HG03354 (cell line): ENCODE results near the gene XPA.
"Not testable (repeated sequence)": the region's sequence is repeated elsewhere in the genome, so short reads cannot be mapped to it uniquely, and the experiment has no call there.

Experiments
- ATAC-seq: cut with Tn5 transposase; IDR thresholded peaks from one replicate; pipeline ENCODE4 v1.9.1; 2021; ENCODE audit warnings: mild to moderate bottlenecking; ENCODE audit not compliant: unreplicated experiment, poor library complexity, severe bottlenecking

Gene XPA

DNA sequence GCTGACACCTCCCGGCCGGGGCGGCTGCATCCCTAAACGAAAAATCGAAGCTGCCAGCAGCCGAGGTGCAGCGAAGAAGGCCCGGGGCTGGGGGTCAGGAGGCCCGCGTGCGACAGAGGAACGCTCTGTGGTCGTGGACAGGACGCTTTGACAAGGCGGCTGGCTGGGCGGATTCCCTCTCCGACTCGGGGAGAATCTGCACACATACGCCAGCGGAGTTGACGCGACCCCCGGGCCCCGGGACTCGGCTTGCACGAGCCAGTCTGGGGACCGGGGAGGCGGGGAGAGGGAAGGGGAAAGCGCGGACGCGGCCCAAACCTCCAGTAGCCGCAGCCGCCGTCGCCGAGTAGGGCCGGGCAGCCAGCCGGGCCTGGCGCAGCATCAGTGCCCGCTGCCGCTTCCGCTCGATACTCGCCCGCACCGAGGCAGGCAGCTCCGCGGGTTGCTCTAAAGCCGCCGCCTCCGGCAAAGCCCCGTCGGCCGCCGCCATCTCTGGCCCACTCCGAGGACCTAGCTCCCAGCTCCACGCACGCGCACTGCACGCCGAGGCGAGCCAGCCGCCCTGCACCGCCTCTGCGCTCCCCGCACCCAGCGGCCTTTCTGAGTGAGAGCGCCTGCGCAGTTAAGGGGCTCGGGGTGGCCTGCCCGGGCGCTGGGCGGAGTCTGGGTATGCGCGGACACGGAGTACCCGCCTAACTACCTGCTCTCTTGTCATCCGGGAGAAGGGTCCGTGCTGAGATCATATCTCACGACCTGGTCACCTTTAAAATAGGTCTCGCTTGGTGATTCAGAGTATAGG is at the start of gene XPA:
Gene XPA (minus strand): TSS at position 538 of the 799 bp plus-strand sequence. CDS start 48 bp downstream, at position 490.
- peak; percentile 90 for ATAC-seq

DNA sequence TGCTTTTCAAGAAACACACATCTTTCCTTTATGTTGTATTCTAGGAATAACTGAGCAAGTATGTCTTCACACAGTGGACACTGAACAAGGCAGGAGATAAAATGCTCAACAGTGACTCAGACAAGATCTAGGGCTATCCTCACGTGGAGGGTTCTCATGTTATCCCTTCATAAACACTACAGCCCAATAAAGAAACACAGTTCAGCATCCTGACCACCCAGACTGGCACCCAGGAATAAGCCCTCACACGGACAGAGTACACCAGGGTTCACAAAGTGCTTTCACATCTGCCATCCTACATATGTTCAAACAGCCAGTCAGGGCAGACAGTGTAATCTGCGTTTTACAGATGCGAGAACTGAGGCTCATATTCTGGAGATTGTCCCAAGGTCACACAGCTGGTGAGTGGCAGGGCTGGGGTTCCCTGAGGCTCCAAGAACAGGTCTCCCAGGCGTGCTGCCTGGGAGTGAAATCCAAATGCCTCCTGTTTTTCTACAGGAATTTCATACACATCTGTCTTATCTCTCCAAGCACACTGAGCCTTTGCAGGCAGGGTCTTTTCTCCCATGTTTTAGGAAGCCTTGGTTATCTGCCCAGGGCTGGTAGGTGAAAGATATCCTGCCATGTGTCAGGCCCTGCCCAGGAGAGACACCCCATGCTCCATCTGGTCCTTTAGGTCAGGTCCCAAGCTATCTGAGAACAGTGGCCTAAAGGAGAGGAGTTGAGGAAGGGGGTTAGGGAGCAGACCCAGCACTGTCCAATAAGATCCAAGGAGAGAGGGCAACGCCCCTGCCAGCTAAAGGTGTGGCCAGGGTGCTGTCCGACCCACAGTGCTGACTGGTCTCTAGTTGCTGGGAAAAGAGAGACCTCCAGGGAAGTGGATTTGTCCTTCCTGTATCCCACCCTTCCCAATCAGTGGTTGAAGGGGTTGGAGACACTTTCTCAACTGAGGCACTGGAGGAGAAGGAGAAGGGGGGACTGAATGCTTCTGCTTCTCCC is 47.9 kb upstream of the XPA start:
- no peak for ATAC-seq

DNA sequence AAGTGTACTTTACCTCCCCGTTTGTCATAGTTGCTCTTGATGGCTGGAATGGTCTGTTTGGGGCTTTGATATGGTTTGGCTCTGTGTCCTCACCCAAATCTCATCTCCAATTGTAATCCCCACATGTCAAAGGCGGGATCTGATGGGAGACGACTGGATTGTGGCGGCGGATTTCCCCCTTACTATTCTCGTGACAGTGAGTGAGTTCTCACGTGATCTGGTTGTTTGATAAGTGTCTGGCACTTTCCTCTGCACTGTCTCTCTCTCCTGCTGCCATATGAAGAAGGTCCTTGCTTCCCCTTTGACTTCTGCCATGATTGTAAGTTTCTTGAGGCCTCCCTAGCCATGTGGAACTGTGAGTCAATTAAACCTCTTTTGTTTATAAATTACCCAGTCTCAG is 46.9 kb upstream of the XPA start:
- ATAC-seq: not testable (repeated sequence)

DNA sequence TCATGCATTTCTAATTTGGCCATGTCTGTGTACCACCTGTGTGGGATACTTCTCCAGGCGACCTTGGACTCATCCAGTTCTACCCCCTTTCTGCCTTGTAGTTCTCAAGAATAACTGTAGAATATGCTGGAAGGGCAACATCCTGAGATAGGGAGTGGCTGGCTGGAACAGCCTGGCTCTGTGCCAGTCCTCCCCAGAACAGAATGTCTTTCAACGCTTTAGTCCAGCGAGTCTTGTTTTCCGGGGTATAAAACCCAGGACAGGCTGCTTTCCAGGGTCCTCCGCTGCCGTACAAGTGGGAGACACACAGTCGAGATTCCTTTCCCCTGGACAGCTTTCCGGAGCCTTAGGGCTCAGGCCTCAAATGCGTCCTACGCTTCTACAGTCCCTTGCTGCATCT is 45.4 kb upstream of the XPA start:
- ATAC-seq: no peak

DNA sequence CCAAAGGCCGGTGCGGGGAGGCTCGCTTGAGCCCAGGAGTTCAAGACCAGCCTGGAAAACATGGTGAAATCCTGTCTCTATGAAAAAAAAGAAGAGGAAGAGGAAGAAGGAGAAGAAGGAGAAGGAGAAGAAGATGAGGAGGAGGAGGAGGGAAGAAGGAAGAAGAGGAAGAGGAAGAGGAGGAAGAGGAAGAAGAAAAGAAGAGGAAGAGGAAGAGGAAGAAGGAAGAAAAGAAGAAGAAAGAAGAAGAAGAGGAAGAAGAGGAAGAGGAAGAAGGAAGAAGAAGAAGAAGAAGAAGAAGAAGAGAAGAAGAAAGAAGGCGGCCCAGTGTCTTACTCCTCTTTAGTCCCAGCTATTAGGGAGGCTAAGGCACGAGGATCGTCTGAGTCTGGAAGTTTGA is 44.8 kb upstream of the XPA start:
- ATAC-seq: no peak

DNA sequence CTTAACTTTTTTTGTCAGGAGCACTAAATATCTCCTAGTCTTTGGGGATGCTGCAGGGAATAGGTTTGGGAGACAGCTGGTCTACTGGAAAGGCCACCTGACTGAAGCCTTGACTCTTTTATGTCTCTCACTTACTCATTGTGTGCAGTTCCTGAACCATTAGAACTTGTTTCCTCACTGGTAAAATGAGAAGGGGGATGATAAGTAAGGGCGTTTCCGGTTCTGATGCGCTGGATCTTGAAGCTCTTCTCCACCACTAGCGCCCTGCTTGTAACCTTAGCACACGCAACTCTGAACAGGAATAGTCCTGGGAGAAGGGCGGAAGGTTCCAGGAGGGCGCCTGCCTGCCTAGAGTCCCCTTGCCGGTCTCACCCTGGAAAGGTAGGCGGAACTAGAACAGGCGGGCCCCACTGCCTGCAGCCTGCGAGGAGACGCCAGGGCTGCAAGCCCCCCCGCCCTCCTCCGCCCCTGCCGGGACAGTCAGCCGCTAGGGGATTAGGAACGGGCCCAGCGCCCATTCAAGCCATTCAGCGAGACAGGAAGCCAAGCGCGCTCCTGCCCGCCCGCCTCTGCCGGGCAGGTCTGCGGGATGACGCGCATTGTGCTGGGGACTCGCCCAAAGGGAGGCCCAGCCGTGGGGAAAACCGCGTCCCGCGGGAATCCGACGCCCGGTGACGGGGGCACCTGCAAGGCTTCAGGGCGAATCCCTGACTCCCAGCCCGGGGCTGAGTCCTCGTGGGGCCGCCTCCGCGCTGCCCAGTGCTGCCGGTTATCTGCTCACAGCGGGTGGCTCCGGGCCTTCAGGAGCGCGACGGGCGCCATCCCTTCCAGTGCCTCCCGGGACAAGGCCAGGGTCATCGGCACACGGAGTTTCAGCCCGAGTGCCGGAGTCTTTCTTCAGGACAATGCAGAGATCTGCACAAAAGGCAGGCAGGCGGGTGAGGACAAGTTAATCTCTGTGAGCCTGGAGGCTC is 44.0 kb upstream of the XPA start:
- ATAC-seq: peak; percentile 52

DNA sequence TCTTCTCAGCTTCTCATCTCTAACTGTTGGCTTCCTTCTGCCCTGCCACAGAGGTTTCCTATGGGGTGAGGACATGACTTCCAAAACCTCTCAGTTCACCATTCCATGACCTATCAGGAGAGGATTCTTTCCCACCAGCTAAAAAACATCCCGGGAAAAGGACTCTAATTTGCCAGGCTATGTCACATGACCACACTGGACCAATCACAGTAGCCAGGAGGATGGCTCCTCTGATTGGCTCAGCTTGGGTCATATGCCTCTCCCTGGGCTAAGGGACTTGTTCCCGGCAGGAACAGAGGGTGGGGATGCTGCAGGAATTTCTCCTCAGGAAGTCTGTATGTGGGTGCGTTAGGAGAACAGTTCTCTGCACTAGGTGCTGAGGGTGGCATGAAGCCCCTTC is 40.3 kb upstream of the XPA start:
- ATAC-seq: no peak

DNA sequence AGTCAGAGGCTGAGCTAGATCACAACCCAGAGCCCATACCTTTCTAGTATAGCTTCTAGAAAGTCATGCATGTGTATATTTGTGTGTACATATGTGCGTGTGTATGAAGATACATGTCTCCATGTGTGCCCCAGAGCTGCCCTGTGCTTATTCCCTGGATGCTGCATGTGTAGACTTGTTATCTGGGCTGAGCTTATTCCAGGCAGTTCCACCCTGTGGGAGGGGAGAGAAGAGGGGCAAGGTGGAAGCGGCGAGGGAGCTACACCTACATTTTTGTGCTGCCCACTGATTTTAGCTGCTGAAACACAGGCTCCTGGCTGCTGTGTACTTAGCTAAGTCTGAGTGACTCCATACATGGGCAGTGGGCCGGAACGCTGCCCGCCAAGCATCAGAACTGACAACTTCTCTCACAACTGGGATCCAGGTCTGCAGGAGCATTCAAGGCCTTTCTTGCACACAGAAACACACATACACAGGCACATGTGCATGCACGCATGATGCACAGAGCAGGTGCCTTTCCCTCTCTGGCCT is 38.0 kb upstream of the XPA start:
- no peak for ATAC-seq

DNA sequence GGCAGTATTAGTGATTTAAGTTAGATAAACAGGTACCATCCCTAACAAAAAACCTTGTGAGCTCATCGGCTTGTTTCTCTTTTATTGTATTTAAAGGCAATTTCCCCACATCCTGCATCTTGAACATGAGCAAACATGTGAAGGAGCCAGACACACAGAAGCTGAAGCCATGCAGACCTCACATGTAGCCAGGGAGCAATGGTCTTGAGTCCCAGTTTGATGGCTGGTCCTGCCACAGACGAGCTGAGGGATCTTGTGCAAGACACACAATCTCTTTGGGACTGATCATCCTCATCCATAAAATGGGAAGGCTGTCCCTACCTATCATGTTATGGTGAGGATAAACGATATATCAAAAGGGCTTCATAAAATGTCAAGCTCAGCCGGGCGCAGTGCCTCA is 29.6 kb upstream of the XPA start:
- ATAC-seq: no peak

DNA sequence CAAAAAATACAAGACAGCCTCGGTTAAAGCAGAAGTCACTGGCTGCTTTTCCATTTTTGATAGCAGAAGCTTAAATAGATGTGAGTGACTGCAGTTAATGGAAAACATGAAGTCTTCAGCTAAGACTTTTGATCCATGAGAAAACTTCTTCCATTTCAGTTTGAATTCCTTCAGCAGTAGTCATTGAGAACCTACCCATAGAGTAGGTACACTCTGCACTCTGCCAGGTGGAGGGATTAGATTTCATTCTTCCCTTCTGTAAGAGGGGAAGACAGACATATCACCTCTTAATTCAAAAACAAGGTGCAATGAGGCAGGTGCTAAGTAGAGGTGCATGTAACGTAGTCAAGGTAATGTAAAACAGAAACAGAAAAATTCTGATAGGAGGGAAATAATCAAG is 26.7 kb upstream of the XPA start:
- ATAC-seq: no peak

DNA sequence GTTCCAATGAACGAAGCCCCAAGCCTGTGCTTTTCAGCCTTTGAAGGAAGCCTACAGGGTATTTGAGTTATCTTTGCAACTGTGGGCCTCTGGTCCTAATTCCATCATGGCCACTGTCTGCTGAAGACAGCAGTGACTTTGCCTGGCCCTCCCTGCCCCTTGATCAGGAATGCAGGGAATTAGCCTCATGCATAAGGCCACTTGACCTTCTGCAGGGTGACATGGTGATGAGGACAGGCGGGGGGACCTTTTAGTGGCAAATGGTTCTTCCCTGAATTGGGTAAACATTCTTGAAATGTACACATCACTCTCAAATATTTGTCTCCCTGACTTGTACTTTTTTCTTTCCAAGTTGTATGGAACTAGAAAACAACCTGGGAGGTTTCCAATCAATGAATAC is 25.2 kb upstream of the XPA start:
- ATAC-seq: no peak

DNA sequence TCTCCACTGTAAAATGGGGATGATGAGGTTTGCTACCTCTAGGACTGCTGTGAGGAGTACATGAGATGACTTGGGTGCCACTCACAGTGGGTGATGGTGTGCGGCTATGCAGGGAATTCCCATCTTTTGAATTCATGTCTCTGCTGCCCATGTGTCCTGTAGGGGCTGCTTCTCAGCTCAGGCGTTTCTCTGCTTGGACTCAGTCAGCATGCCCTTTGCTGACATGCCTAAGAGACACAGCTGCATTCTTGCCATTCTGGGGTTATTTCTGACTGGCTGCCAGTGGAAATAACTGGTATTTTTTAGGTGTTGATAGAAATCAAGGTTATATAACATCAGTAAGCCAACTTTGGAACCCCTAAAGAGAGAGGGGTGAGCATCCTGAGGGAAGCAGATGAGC is 24.3 kb upstream of the XPA start:
- ATAC-seq: no peak

DNA sequence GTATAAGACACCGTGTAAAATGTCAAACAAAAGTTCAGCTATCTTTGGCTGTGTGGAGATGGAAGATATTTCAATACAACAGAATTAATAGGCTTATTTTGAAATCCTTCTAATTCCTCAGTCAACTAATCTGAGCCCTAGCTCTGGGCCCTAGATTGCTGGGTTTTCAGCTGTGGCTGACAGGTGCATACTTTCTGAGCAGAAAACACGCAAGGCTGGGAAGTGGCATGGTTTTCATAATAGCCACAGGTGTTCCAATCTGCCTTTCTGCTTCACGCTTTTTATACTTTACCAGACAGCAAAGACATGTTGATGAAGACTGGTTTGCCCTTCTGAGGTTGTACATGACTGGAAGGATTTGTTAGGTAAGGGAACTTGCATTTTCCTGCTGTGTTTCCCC is 20.7 kb upstream of the XPA start:
- ATAC-seq: no peak

DNA sequence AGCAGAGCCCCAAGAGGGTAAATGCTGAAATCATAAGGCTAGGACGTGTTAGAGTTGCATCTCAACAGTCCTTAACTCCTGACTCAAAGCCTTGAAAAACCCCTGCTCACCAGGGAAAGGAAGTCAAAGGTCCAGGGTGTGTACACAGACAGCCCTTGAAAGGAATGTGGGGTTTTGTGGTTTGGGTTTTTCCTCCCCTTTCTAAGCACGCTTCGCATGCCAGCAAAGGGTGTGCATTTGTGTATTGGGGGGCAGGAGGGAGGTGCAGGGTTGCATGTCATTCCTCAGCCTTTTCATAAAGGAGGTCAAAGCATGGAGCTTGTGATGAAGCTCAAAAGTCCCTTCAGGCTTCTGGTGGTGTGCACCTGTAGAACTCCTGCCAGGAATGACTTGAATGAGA is 17.3 kb upstream of the XPA start:
- ATAC-seq: no peak

DNA sequence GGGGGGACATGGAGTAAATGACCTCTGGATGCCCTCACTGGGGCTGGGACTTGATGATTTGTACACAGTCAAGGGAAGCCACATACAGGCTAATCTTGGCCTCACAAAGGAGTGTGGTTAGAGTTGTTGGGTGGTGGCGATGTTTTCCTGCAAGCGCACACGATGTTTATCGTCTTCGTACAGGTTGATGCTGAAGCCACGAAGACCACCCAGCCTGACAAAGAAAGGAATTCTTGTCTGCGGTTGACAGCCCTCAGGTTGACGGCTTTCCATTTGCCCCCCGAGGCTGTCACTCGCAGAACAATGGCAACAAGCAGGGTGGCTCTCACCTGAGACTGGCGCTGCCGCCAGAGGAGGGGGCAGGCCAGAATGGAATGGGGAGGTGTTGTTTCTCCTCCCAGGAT is 14.1 kb upstream of the XPA start:
- no peak for ATAC-seq

DNA sequence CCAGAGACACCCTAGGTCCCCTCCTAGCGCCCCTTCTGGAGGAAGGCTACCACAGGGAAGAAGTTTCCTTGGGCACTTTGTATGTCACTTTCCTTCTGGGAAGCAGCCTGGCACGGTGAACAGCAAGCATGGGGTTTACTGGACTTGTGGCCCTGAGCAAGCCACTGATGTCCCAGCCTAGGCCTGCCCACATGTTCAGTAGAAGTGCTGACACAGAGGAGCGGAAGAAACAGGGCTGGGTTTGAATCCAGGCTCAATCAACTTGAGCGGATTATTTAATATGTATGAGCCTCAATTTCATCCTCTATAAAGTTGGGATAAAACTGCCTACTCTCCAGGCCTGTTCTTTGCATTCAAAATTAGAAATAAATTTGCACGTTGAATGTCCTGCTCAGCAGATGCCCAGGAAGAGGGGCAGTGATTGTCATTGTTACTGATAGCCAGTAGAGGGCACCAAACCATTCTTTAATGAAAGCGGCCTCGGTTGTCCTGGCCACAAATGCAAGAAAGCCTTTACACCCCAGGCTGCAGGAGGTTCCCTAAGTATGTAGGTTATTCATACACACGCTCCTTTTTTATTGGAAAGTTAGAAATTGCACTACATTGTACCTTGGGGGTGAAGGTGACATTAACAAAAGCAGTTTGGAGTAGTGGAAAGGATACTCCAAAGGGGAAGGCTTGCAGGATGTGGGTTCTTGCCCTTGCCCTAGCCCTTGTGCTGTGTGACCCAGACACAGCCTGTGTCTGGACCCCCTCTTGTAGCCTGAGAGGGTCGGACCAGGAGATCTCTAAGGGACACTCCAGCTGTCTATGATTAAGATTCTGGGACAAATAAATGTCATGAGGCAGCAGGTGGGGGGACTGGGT is 13.4 kb upstream of the XPA start:
- ATAC-seq: peak; percentile 81

DNA sequence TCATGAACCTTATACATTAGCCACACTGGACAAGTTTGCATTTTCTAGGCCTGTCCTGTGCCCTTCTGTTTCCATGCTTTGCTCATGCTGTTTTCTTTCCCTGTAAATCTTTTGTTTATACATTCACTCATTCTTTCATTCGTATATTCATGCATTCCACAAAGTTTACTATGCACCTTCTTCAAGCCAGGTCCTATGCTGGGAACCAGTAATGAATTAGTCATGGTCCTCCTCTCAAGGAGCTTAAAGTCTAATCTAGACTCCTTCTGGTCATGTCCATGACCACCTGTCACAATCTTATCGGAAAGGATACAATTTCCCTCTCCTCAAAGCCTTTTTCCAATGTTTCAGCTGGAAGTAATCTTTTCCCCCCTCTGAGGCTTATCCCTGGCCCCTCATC is 9.1 kb upstream of the XPA start:
- no peak for ATAC-seq

DNA sequence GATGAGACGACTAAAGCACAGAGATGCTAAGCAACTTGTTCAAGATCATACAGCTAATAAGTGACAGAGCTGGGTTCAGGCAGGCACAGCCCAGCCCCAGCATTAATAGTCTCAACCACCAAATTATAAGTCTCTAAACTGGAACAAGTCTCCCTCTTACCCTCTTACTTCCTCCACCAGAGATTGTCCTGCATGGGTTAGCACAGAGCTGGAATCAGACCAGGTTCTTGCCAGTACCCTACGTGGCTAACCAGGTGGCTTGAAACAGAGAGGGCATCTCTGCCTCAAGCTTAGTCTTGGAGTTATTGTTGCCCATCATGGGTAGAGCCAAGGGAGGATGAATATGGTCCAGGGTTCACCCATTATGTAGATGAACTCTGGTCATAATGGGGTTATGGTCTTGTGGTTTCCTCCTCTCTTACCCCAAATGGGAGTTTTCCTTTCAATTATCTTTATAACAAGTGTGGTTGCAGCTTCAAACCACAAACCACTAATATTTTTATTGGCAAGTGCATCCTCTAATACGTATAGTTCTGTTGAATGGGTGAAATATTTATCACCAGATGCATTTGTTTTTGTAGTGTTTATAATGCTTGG is 8.3 kb upstream of the XPA start:
- ATAC-seq: no peak
